Neural cell (in vitro differentiated cells): Measurements from ENCODE around the gene PCLO. TPM values are rescaled to one million over a fixed set of nuclear protein-coding genes. Genes with fewer than 3 reads are reported as not detected.
A peak's percentile ranks its signal among the peaks of the same experiment; 100 is the strongest.

Source experiments
- H2AFZ ChIP-seq: fragments of 200-600, 300-800 bp; sonication (generic), shearing (Covaris generic); 2 replicates; pipeline ENCODE4 v1.6.0; 2014; ENCODE audit warnings: low read depth, mild to moderate bottlenecking, antibody characterized with exemption, low read length, moderate library complexity
- H3F3A ChIP-seq: fragments of 200-600 bp; shearing (Covaris generic); 2 replicates; pipeline ENCODE4 v1.6.1; 2016; ENCODE audit warnings: mild to moderate bottlenecking, moderate library complexity, mixed read lengths, antibody characterized with exemption, low read length; ENCODE audit not compliant: insufficient read depth, poor library complexity, severe bottlenecking
- H3K27ac ChIP-seq: fragments of 200-600, 300-800 bp; sonication (generic), shearing (Covaris generic); 2 replicates; pipeline ENCODE4 v1.5.1; 2014; ENCODE audit warnings: mild to moderate bottlenecking, low read length, moderate library complexity
- H3K27me3 ChIP-seq: fragments of 300-800, 200-600 bp; sonication (generic), shearing (Covaris generic); 2 replicates; pipeline ENCODE4 v1.6.0; 2014; ENCODE audit warnings: mild to moderate bottlenecking, low read depth, low read length, moderate library complexity; ENCODE audit not compliant: insufficient read depth
- H3K36me3 ChIP-seq: fragments of 300-800, 200-600 bp; sonication (generic), shearing (Covaris generic); 2 replicates; pipeline ENCODE4 v1.5.1; 2014; ENCODE audit warnings: mild to moderate bottlenecking, antibody characterized with exemption, low read length, moderate library complexity; ENCODE audit not compliant: insufficient read depth
- H3K4me2 ChIP-seq: fragments of 300-800, 200-600 bp; sonication (generic), shearing (Covaris generic); 2 replicates; pipeline ENCODE4 v1.6.0; 2014; ENCODE audit warnings: mild to moderate bottlenecking, low read length
- H3K4me3 ChIP-seq: fragments of 300-800, 200-600 bp; sonication (generic), shearing (Covaris generic); 2 replicates; pipeline ENCODE4 v1.5.1; 2014; ENCODE audit warnings: mild to moderate bottlenecking, low read length, moderate library complexity
- H3K79me2 ChIP-seq: fragments of 200-600 bp; shearing (Covaris generic); replicated peaks from 2 replicates; pipeline ENCODE4 v1.6.0; 2014; ENCODE audit warnings: mild to moderate bottlenecking, low read length, moderate library complexity; ENCODE audit not compliant: insufficient read depth
- H3K9ac ChIP-seq: fragments of 300-800, 200-600 bp; sonication (generic), shearing (Covaris generic); 2 replicates; pipeline ENCODE4 v1.6.1; 2016; ENCODE audit warnings: mild to moderate bottlenecking, low read length, mixed read lengths
- H3K9me2 ChIP-seq: fragments of 200-600 bp; shearing (Covaris generic); 2 replicates; pipeline ENCODE4 v1.6.1; 2016; ENCODE audit warnings: mild to moderate bottlenecking, low read length, mixed read lengths; ENCODE audit not compliant: insufficient read depth
- H3K9me3 ChIP-seq: fragments of 200-600, 300-800 bp; sonication (generic), shearing (Covaris generic); 2 replicates; pipeline ENCODE4 v1.6.1; 2016; ENCODE audit warnings: mild to moderate bottlenecking, mixed run types, low read length, moderate library complexity, mixed read lengths
- H4K20me1 ChIP-seq: fragments of 200-600 bp; shearing (Covaris generic); 2 replicates; pipeline ENCODE4 v1.6.1; 2016; ENCODE audit warnings: mild to moderate bottlenecking, mixed run types; ENCODE audit not compliant: insufficient read depth
- CTCF ChIP-seq: fragments of 450-650 bp; IDR thresholded peaks from 2 replicates; pipeline ENCODE4 v1.5.1; 2014; ENCODE audit warnings: antibody characterized with exemption, mild to moderate bottlenecking, moderate library complexity; ENCODE audit not compliant: poor library complexity, severe bottlenecking
- EP300 ChIP-seq: fragments of 450-650 bp; conservative IDR thresholded peaks from 2 replicates; pipeline ENCODE4 v1.6.1; 2014; ENCODE audit warnings: antibody characterized with exemption, mild to moderate bottlenecking, moderate library complexity; ENCODE audit not compliant: poor library complexity, severe bottlenecking
- EZH2 ChIP-seq: fragments of 200-600, 300-800 bp; shearing (Covaris generic), sonication (generic); IDR thresholded peaks from 2 replicates; pipeline ENCODE4 v1.6.1; 2014; ENCODE audit warnings: antibody characterized with exemption, low read length, borderline replicate concordance, mild to moderate bottlenecking; ENCODE audit not compliant: insufficient read depth, poor library complexity, severe bottlenecking
- MXI1 ChIP-seq: fragments of 450-650 bp; conservative IDR thresholded peaks from 2 replicates; pipeline ENCODE4 v1.6.1; 2014; ENCODE audit warnings: antibody characterized with exemption, mild to moderate bottlenecking; ENCODE audit not compliant: poor library complexity, severe bottlenecking
- POLR2AphosphoS5 ChIP-seq: IDR thresholded peaks from 2 replicates; pipeline ENCODE4 v1.6.1; 2012
- RAD21 ChIP-seq: fragments of 450-650 bp; conservative IDR thresholded peaks from 2 replicates; pipeline ENCODE4 v1.6.1; 2014; ENCODE audit warnings: antibody characterized with exemption, mild to moderate bottlenecking, moderate library complexity
- REST ChIP-seq: IDR thresholded peaks from 2 replicates; pipeline ENCODE4 v1.6.1; 2012; ENCODE audit warnings: borderline replicate concordance
- SMC3 ChIP-seq: fragments of 450-650 bp; conservative IDR thresholded peaks from 2 replicates; pipeline ENCODE4 v1.6.1; 2014; ENCODE audit warnings: antibody characterized with exemption, mild to moderate bottlenecking, moderate library complexity; ENCODE audit not compliant: poor library complexity
- TAF1 ChIP-seq: IDR thresholded peaks from 2 replicates; pipeline ENCODE4 v1.6.1; 2012; ENCODE audit warnings: low read depth
- polyA plus RNA-seq: library from polyadenylated mRNA; depleted of rRNA; stranded (reverse); fragments of >200 nt; gene quantifications from 2 replicates; pipeline ENCODE4 v1.2.3, GENCODE V29; 2014

PCLO gene
- polyA plus RNA-seq, 1 donor from 2014 or later = 25.5 TPM

GRCh38 chr7:82985144-82985802 is 177.4 kb downstream of the PCLO start:
- Histone ChIP-seq H2AFZ (no peak overlapping the region), H3K9me2 (no peaks in the 10 kb centered on the region), H3K9me3 (no peaks in the 10 kb centered on the region), H3K4me2 (no peak overlapping the region), H3F3A (peaks cover 4% of the 10 kb centered on the region), H3K27me3 (no peaks in the 10 kb centered on the region), H3K36me3 (no peaks in the 10 kb centered on the region), H3K4me3 (no peak overlapping the region), H3K27ac (no peak overlapping the region), H3K79me2 (no peaks in the 10 kb centered on the region), H4K20me1 (no peaks in the 10 kb centered on the region), H3K9ac (no peak overlapping the region)
- TF ChIP-seq CTCF (no peak), SMC3 (no peak), REST (no peak)

GRCh38 chr7:82980130-82980788 is 182.4 kb downstream of the PCLO start:
- no peaks in the 10 kb centered on the region for H3K27me3 ChIP-seq
- H3K9me3 ChIP-seq = no peaks in the 10 kb centered on the region
- no peaks in the 10 kb centered on the region for H3K9me2 ChIP-seq
- H2AFZ ChIP-seq = no peak overlapping the region
- peaks cover 4% of the 10 kb centered on the region for H3F3A ChIP-seq
- no peaks in the 10 kb centered on the region for H3K36me3 ChIP-seq
- no peaks in the 10 kb centered on the region for H4K20me1 ChIP-seq
- H3K4me3 ChIP-seq = peak overlapping the region; percentile 25
- H3K4me2 ChIP-seq = no peak overlapping the region
- H3K9ac ChIP-seq = no peak overlapping the region
- TF ChIP-seq EZH2 (no peak), MXI1 (no peak), REST (peak; percentile 80), TAF1 (no peak), RAD21 (no peak), POLR2AphosphoS5 (peak; percentile 63), EP300 (peak; percentile 86), CTCF (no peak), SMC3 (no peak)
- peak overlapping the region; percentile 53 for H3K27ac ChIP-seq
- no peaks in the 10 kb centered on the region for H3K79me2 ChIP-seq
